Spleen (tissue), 11 donors: Measurements from ENCODE around the gene ADCY1. TPM values are rescaled to one million over a fixed set of nuclear protein-coding genes. Genes with fewer than 3 reads are reported as not detected.

Source experiments
- DNase-seq: peaks from one replicate; pipeline ENCODE4 v3.0.0-alpha.2; 2020
- H3K27ac ChIP-seq, 8 donors: fragments of 200-600 bp; sonication (generic) in 7 of 8; 1 replicate in 4 of 8; 2 replicates in 4 of 8; pipeline versions ENCODE4 v1.5.0 to v1.8.0; 2016 to 2021; ENCODE audit warnings: inconsistent platforms in 4 of 8, mild to moderate bottlenecking in 4 of 8, moderate library complexity in 1 of 8
- H3K27me3 ChIP-seq, 7 donors: fragments of 200-600 bp; sonication (generic) in 6 of 7; replicated peaks in 1 of 7; 1 replicate in 4 of 7; 2 replicates in 3 of 7; pipeline versions ENCODE4 v1.5.0 to v1.8.0; 2016 to 2021; ENCODE audit warnings: inconsistent platforms in 3 of 7, mild to moderate bottlenecking in 1 of 7
- H3K36me3 ChIP-seq, 6 donors: fragments of 200-600 bp; sonication (generic) in 5 of 6; 1 replicate in 4 of 6; 2 replicates in 2 of 6; pipeline versions ENCODE4 v1.5.0 to v1.8.0; 2016 to 2021; ENCODE audit warnings: inconsistent platforms in 2 of 6
- H3K4me1 ChIP-seq, 6 donors: fragments of 200-600 bp; sonication (generic) in 5 of 6; 1 replicate in 3 of 6; 2 replicates in 3 of 6; pipeline versions ENCODE4 v1.5.0 to v1.8.0; 2016 to 2021; ENCODE audit warnings: inconsistent platforms in 3 of 6
- H3K4me3 ChIP-seq, 8 donors: fragments of 200-600 bp; sonication (generic) in 7 of 8; 1 replicate in 4 of 8; 2 replicates in 4 of 8; pipeline versions ENCODE4 v1.5.0 to v1.8.0; 2016 to 2021; ENCODE audit warnings: inconsistent platforms in 4 of 8, mild to moderate bottlenecking in 4 of 8, moderate library complexity in 2 of 8
- H3K9me3 ChIP-seq, 8 donors: fragments of 200-600 bp; sonication (generic) in 7 of 8; 1 replicate in 4 of 8; 2 replicates in 4 of 8; pipeline versions ENCODE4 v1.5.0 to v1.8.0; 2016 to 2021; ENCODE audit warnings: inconsistent platforms in 4 of 8
- POLR2A ChIP-seq, 3 donors: fragments of 450-650 bp; IDR thresholded peaks; one replicate each; pipeline ENCODE4 v1.5.1; 2017; ENCODE audit warnings: antibody characterized with exemption in 3 of 3, mild to moderate bottlenecking in 1 of 3
- POLR2AphosphoS5 ChIP-seq, 3 donors: sonication (generic); formaldehyde crosslinking; IDR thresholded peaks; one replicate each; pipeline ENCODE4 v1.5.1; 2017; ENCODE audit warnings: antibody characterized with exemption in 3 of 3
- WGBS, 5 donors: extraction: QIAGEN DNeasy Blood & Tissue Kit in 3 of 5; methylation state at CpG; one replicate each; pipeline versions ENCODE4 v1.1.5 to v1.1.7; 2013 to 2018; 5-methylcytosine and 5-hydroxymethylcytosine counted together
- intact Hi-C: fragments of 100-400 bp; cut with DNase I; formaldehyde crosslinking; loops from one replicate; pipeline ENCODE4 v1.15.0; 2023; ENCODE audit warnings: low total_unique reads
- polyA plus RNA-seq, 3 donors: library from polyadenylated mRNA; stranded (reverse); fragments of 200-250 nt; gene quantifications; one replicate each; pipeline ENCODE4 v1.2.1, GENCODE V29; 2013
- total RNA-seq, 7 donors: library from RNA; depleted of rRNA in 3 of 7; stranded (reverse); fragments of >200 nt in 3 of 7; fragmentation: NEBNext Ultra II Directional in 4 of 7; extraction: Animal tissue kit (Norgen Biotek cat#: 25700) in 4 of 7; gene quantifications; one replicate each; pipeline versions ENCODE4 v1.1.0 to v1.2.1, GENCODE V29; 2016 to 2021
- TF ChIP-seq, protein P1 (sequence below), 11 experiments: fragments of 200-600 bp in 7 of 11; fragments of 450-650 bp in 4 of 11; sonication (generic) in 4 of 11; IDR thresholded peaks in 8 of 11; conservative IDR thresholded peaks in 3 of 11; 1 replicate in 7 of 11; 2 replicates in 4 of 11; pipeline versions ENCODE4 v1.4.0 to v1.8.0; 2016 to 2021; ENCODE audit warnings: antibody characterized with exemption in 11 of 11, inconsistent platforms in 4 of 11, mild to moderate bottlenecking in 1 of 11
- donor health status: healthy with polysubstance abuse.
- donor health status: DM: no; HTN: no; CAD: no; lungs with moderate emphysema.
- donor health status: DM: no; HTN: no; CAD: no.
- donor health status: Bipolar disorder and iron deficiency.
- donor health status: healthy.
- donor health status: DM: no; HTN: no; CAD: no.
- donor health status: DM: yes; HTN: yes; CAD: no.

ADCY1 gene
- total and polyA plus RNA-seq, 10 donors, result 0.05 to 6.6 (median 1.8) TPM

DNA sequence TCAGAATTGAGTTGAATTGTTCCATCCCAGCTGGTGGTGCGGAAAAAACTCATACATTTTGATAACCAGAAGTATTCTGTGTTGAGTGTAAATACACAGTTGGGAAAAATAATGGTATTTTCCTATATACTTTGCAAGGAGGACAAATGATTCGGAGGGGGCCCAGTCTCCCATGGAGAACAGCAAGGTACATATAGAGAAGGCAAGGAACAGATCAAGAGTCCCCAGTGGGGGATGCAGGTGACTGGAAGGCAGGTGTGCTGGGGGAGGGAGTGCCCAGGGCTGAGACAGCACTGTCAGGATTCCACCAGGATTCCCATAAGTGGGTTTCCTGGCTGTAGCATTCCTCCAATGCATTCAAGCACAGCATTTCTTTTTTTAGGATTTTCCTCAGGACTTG is 10.8 kb upstream of the ADCY1 start:
- DNase-seq, result no peak
- peaks cover 0 to 5% (median 0%) of the 10 kb centered on the region in 7 donors for H3K27me3 ChIP-seq
- H3K36me3 ChIP-seq, result no peaks in the 10 kb centered on the region
- TF ChIP-seq POLR2AphosphoS5 (IDR thresholded peaks at IDR 0.05), result no peak
- TF ChIP-seq, protein P1, sequence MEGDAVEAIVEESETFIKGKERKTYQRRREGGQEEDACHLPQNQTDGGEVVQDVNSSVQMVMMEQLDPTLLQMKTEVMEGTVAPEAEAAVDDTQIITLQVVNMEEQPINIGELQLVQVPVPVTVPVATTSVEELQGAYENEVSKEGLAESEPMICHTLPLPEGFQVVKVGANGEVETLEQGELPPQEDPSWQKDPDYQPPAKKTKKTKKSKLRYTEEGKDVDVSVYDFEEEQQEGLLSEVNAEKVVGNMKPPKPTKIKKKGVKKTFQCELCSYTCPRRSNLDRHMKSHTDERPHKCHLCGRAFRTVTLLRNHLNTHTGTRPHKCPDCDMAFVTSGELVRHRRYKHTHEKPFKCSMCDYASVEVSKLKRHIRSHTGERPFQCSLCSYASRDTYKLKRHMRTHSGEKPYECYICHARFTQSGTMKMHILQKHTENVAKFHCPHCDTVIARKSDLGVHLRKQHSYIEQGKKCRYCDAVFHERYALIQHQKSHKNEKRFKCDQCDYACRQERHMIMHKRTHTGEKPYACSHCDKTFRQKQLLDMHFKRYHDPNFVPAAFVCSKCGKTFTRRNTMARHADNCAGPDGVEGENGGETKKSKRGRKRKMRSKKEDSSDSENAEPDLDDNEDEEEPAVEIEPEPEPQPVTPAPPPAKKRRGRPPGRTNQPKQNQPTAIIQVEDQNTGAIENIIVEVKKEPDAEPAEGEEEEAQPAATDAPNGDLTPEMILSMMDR (IDR thresholded peaks at IDR 0.05 in 8 of 11, conservative IDR thresholded peaks at IDR 0.05 in 3 of 11), result no peak
- TF ChIP-seq POLR2A (IDR thresholded peaks at IDR 0.05), result no peak
- H3K4me3 ChIP-seq, result no peak overlapping the region
- intact Hi-C loops, result no loop called here
- peaks cover 0 to 19% (median 3%) of the 10 kb centered on the region in 8 donors for H3K9me3 ChIP-seq
- WGBS, 5 donors, result 74 to 95% (median 83%) methylated on average over 2 of the region's 2 CpGs
- no peaks in the 10 kb centered on the region for H3K4me1 ChIP-seq
- H3K27ac ChIP-seq, result no peak overlapping the region

DNA sequence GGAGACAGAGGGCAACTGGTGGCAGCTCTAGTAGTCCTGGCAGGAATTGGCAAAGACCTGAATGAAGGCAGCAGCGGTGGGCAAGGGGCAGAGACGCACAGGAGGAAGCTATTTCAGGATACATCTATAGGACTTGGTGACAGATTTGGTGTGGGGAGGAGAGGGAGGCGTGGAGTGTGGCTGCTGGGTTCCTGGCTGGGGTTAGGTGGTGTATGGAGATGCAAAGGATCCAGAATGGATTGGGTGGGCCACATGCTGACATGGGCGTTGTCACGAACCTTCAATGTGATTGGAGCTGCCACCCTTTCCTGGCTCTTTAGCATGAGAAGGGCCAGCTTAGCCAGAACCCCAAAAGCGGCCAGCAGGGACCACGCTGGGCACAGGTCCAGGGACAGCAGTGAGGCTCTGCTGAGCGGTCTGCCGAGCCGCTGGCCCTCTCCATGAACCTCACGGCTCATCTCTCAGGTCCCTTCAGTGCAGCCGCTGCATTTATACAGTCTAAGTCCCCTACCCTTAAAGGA is 10.2 kb upstream of the ADCY1 start:
- Histone ChIP-seq H3K27me3 (peaks cover 0 to 5% (median 0%) of the 10 kb centered on the region in 7 donors), H3K27ac (no peak overlapping the region), H3K9me3 (peaks cover 0 to 17% (median 3%) of the 10 kb centered on the region in 8 donors), H3K36me3 (no peaks in the 10 kb centered on the region), H3K4me1 (no peaks in the 10 kb centered on the region), H3K4me3 (no peak overlapping the region)
- WGBS, 5 donors, result 42 to 63% (median 59%) methylated on average over 12 of the region's 12 CpGs
- no peak for TF ChIP-seq POLR2AphosphoS5 (IDR thresholded peaks at IDR 0.05)
- no peak for TF ChIP-seq POLR2A (IDR thresholded peaks at IDR 0.05)
- TF ChIP-seq, protein P1 (IDR thresholded peaks at IDR 0.05 in 8 of 11, conservative IDR thresholded peaks at IDR 0.05 in 3 of 11), result no peak
- no peak for DNase-seq
- intact Hi-C loops, result no loop called here

DNA sequence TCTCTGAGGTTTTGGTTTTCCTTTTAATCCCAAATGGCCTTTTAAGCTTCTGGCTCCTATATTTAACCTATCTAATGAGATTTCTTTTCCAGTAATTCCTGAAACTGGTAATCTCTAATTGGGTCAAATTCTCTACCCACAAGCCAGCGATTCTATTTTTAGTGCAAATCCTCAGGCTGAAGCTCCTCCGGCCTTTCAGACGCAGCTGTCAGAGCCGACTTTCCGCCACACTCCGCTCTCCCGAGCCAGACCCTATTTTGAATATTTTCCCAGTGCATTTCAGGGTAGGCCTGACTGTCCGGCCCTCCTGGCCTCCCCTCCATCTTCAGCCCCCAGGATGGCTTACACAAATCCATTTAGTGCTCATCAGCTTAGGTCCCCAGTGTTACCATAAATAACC is 9.7 kb upstream of the ADCY1 start:
- Histone ChIP-seq H3K36me3 (no peaks in the 10 kb centered on the region), H3K9me3 (peaks cover 0 to 12% (median 3%) of the 10 kb centered on the region in 8 donors), H3K4me3 (no peak overlapping the region), H3K27ac (no peak overlapping the region), H3K4me1 (no peaks in the 10 kb centered on the region), H3K27me3 (peaks cover 0 to 5% (median 0%) of the 10 kb centered on the region in 7 donors)
- DNase-seq, result no peak
- 64 to 75% (median 69%) methylated on average over 8 of the region's 8 CpGs for WGBS, 5 donors
- intact Hi-C loops, result no loop called here
- TF ChIP-seq POLR2A (IDR thresholded peaks at IDR 0.05), result no peak
- TF ChIP-seq POLR2AphosphoS5 (IDR thresholded peaks at IDR 0.05), result no peak

DNA sequence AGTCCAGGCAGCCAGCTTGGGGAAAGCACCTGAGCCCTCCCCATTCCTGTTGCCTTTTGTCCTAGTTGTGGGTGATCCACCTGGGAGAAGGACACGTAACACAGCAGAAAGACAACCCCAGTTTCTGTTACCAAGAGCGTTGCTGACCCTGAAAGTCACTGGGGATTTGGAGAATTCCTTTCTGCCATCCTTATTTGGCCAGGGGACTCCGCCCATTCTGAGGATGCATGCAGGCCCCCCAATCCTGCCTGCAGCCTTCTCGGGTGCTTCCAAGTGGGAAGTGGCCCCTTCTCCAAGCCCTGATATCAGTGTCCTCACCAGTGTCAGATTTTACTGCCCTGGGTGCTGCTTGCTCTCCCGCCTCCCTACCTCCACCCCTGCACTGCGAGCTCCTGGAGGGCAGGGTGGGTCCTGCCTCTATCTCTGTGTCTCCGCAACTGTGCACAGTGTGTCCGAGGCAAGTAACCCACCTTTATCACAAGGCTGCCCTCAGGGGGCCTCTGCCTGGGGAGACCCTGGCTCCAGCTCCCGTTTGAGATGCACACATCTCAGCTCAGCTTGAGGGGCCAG is 9.2 kb upstream of the ADCY1 start:
- no peaks in the 10 kb centered on the region for H3K36me3 ChIP-seq
- H3K9me3 ChIP-seq, result peaks cover 0 to 7% (median under 1%) of the 10 kb centered on the region in 8 donors
- 71 to 85% (median 76%) methylated on average over 8 to 9 of the region's 9 CpGs for WGBS, 5 donors
- intact Hi-C loops, result no loop called here
- no peak overlapping the region for H3K4me3 ChIP-seq
- no peak for TF ChIP-seq POLR2AphosphoS5 (IDR thresholded peaks at IDR 0.05)
- TF ChIP-seq, protein P1 (IDR thresholded peaks at IDR 0.05 in 8 of 11, conservative IDR thresholded peaks at IDR 0.05 in 3 of 11), result no peak
- TF ChIP-seq POLR2A (IDR thresholded peaks at IDR 0.05), result no peak
- peaks cover 0 to 5% (median 0%) of the 10 kb centered on the region in 7 donors for H3K27me3 ChIP-seq
- no peaks in the 10 kb centered on the region for H3K4me1 ChIP-seq
- DNase-seq, result no peak
- no peak overlapping the region for H3K27ac ChIP-seq
